ENCODE measurements around the gene GBF1. TPM values are rescaled to one million over a fixed set of nuclear protein-coding genes. Genes with fewer than 3 reads are reported as not detected.

The GBF1 gene
- polyA plus RNA-seq, 2 donors: 11.4 to 11.7 TPM

DNA sequence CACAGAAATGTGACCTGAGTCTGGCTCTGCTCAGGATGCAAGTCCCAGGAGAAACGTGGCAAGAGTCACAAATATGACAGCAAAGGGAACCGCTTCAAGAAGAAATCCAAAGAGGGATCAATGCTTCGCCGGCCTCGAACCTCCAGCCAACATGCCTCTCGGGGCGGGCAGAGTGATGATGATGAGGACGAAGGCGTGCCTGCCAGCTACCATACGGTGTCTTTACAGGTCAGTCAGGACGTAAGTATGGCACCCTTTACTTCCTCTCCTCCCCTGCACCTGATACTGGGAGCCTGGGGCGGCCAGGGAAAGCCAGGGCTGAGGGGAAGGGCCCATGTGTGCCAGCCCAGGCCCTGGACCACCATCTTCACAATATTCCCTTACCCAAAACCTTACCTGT lies 131.6 kb downstream of the GBF1 start:
- Histone ChIP-seq H3K27ac (ENCODE audit: low read depth in 2 of 2, low read length in 1 of 2) (no peak overlapping the region), H3K36me3 (ENCODE audit: control insufficient read depth in 2 of 2, insufficient read depth in 2 of 2, low read length in 1 of 2) (peaks cover 24 to 39% of the 10 kb centered on the region in 2 donors), H3K4me1 (ENCODE audit: control insufficient read depth in 2 of 2, insufficient read depth in 2 of 2, low read length in 1 of 2) (peaks cover 0 to 2% of the 10 kb centered on the region in 2 donors), H3K27me3 (ENCODE audit: control insufficient read depth in 1 of 2, insufficient read depth in 2 of 2, low read length in 2 of 2) (no peaks in the 10 kb centered on the region), H3K9me3 (ENCODE audit: control insufficient read depth in 2 of 2, insufficient read depth in 1 of 2, low read depth in 1 of 2, low read length in 1 of 2) (no peaks in the 10 kb centered on the region), H3K4me3 (ENCODE audit: low read depth in 1 of 2, low read length in 2 of 2) (no peak overlapping the region)
- 92 to 93% methylated on average over 11 to 12 of the region's 12 CpGs for WGBS, 2 donors

DNA sequence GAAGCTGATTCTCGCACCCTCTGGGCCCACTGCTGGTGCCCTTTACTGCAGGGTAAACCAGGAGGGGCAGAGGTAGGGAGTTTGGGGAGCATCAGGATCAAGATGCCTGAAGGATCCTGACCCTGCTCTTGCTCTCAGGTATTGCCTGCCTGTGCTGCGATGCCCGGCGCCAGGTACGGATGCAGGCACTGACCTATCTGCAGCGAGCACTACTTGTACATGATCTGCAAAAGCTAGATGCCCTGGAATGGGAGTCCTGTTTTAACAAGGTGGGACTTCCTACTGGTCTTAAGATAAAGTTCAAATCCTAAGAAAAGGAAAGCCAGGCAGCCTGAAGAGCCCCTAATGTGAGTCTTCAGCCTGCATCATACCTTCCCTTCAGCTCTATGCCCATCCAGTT lies 134.1 kb downstream of the GBF1 start:
- Histone ChIP-seq H3K9me3 (ENCODE audit: control insufficient read depth in 2 of 2, insufficient read depth in 1 of 2, low read depth in 1 of 2, low read length in 1 of 2) (no peaks in the 10 kb centered on the region), H3K27ac (ENCODE audit: low read depth in 2 of 2, low read length in 1 of 2) (peak overlapping the region in 1 of 2 donors; percentile 0), H3K27me3 (ENCODE audit: control insufficient read depth in 1 of 2, insufficient read depth in 2 of 2, low read length in 2 of 2) (no peaks in the 10 kb centered on the region), H3K4me3 (ENCODE audit: low read depth in 1 of 2, low read length in 2 of 2) (no peak overlapping the region), H3K4me1 (ENCODE audit: control insufficient read depth in 2 of 2, insufficient read depth in 2 of 2, low read length in 1 of 2) (peaks cover 0 to 2% of the 10 kb centered on the region in 2 donors), H3K36me3 (ENCODE audit: control insufficient read depth in 2 of 2, insufficient read depth in 2 of 2, low read length in 1 of 2) (peaks cover 28 to 49% of the 10 kb centered on the region in 2 donors)
- WGBS, 2 donors: 96 to 99% methylated on average over 6 of the region's 6 CpGs

DNA sequence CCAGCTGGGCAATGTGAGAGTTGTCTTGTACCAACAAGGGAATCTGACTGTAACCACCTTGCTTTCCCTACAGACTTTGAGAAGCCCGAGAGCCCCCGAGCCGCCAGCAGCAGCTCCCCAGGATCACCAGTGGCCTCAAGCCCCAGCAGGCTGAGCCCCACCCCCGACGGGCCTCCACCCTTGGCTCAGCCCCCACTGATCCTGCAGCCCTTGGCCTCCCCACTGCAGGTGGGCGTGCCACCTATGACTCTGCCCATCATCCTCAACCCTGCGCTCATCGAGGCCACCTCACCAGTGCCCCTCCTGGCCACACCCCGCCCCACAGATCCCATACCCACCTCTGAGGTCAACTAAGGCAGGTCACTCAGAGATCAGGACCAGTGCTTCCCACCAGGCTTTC lies 136.7 kb downstream of the GBF1 start:
- H3K9me3 ChIP-seq (ENCODE audit: control insufficient read depth in 2 of 2, insufficient read depth in 1 of 2, low read depth in 1 of 2, low read length in 1 of 2): no peaks in the 10 kb centered on the region
- H3K27me3 ChIP-seq (ENCODE audit: control insufficient read depth in 1 of 2, insufficient read depth in 2 of 2, low read length in 2 of 2): no peaks in the 10 kb centered on the region
- H3K4me1 ChIP-seq (ENCODE audit: control insufficient read depth in 2 of 2, insufficient read depth in 2 of 2, low read length in 1 of 2): peaks cover 0 to 2% of the 10 kb centered on the region in 2 donors
- WGBS, 2 donors: 78 to 82% methylated on average over 9 of the region's 9 CpGs
- H3K4me3 ChIP-seq (ENCODE audit: low read depth in 1 of 2, low read length in 2 of 2): no peak overlapping the region
- H3K36me3 ChIP-seq (ENCODE audit: control insufficient read depth in 2 of 2, insufficient read depth in 2 of 2, low read length in 1 of 2): peaks cover 17 to 30% of the 10 kb centered on the region in 2 donors
- no peak overlapping the region for H3K27ac ChIP-seq (ENCODE audit: low read depth in 2 of 2, low read length in 1 of 2)

DNA sequence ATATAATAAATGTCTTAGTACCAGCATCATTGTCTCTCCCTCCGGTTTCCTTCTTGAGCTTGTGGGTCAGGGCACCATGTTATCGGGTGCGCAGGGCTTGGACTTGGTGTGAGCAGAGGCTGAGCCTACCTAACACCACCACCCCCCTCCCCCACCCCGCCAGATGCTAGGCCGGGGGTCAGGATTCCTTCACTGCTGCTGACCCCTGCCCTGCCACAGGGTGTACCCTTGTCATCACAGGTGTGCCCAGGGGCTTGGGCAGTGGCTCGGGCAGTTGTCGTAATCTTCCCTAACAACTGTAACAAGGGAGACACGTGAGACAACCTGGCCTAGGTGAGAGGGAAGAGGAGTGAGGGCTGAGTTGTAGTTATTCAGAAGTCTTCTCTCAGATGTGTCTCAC lies 137.5 kb downstream of the GBF1 start:
- H3K27me3 ChIP-seq (ENCODE audit: control insufficient read depth in 1 of 2, insufficient read depth in 2 of 2, low read length in 2 of 2): no peaks in the 10 kb centered on the region
- peaks cover 0 to 2% of the 10 kb centered on the region in 2 donors for H3K4me1 ChIP-seq (ENCODE audit: control insufficient read depth in 2 of 2, insufficient read depth in 2 of 2, low read length in 1 of 2)
- WGBS, 2 donors: 91 to 94% methylated on average over 8 of the region's 8 CpGs
- H3K36me3 ChIP-seq (ENCODE audit: control insufficient read depth in 2 of 2, insufficient read depth in 2 of 2, low read length in 1 of 2): peaks cover 17 to 29% of the 10 kb centered on the region in 2 donors
- H3K27ac ChIP-seq (ENCODE audit: low read depth in 2 of 2, low read length in 1 of 2): no peak overlapping the region
- no peaks in the 10 kb centered on the region for H3K9me3 ChIP-seq (ENCODE audit: control insufficient read depth in 2 of 2, insufficient read depth in 1 of 2, low read depth in 1 of 2, low read length in 1 of 2)
- no peak overlapping the region for H3K4me3 ChIP-seq (ENCODE audit: low read depth in 1 of 2, low read length in 2 of 2)

DNA sequence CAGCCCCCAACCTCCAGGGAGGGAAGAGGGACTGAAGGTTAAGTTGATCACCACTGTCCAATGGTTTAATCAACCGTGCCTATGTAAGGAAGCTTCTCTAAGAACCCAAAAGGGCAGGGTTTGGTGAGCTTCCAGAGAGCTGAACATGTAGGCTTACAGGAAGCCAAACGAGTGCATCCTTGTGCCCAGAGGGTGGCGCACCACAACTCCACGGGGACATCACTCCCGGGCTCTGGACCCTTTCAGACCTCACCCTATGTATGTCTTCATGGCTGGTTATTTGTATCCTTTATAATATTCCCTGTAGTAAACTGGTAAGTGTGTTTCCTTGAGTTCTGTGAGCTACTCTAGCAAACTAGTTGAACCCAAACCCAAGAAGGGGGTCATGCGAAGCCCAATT lies 138.7 kb downstream of the GBF1 start:
- 43 to 54% methylated on average over 6 of the region's 6 CpGs for WGBS, 2 donors
- H3K27ac ChIP-seq (ENCODE audit: low read depth in 2 of 2, low read length in 1 of 2): no peak overlapping the region

DNA sequence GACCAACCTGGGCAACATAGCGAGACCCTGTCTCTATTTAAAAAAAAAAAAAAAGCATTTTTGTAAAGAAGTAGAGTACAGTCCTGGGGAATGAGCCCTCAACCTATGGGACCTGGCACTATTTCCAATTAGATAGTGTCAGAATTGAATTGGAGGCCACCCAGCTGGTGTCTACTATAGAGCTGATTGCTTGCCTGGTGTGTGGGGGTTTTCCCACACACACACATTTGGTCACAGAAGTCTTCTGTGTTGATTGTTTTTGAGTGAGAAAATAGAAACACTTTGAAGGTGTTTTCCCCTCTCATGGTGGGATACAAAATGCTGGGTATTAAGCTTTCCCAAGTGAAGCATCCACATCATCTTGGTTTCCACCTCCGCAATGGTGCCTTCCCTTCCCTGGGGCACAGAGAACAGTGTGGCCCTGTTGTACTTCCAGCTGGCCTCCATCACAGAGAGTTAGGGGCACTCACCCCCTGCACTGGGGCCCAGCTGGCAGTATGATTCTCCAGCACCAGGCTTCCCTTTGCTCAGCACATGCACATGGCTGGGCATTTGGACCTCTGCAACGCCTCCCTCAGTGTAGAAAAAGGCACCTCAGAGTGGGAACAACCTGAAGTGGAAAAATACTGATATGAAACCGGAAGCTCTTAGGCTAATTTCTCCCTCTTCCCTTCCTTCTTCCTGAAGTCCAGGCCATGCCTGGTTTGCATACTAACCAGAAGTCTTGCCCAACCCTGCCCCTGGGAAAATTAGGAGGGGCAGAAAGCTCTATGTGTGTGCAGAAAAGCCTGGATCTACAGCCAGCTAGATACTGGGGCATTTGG lies 139.5 kb downstream of the GBF1 start:
- Histone ChIP-seq H3K27ac (ENCODE audit: low read depth in 2 of 2, low read length in 1 of 2) (peak overlapping the region in 1 of 2 donors; percentile 30), H3K4me1 (ENCODE audit: control insufficient read depth in 2 of 2, insufficient read depth in 2 of 2, low read length in 1 of 2) (no peaks in the 10 kb centered on the region), H3K27me3 (ENCODE audit: control insufficient read depth in 1 of 2, insufficient read depth in 2 of 2, low read length in 2 of 2) (no peaks in the 10 kb centered on the region), H3K4me3 (ENCODE audit: low read depth in 1 of 2, low read length in 2 of 2) (no peak overlapping the region), H3K36me3 (ENCODE audit: control insufficient read depth in 2 of 2, insufficient read depth in 2 of 2, low read length in 1 of 2) (peaks cover 11 to 21% of the 10 kb centered on the region in 2 donors), H3K9me3 (ENCODE audit: control insufficient read depth in 2 of 2, insufficient read depth in 1 of 2, low read depth in 1 of 2, low read length in 1 of 2) (no peaks in the 10 kb centered on the region)
- WGBS, 2 donors: 62 to 69% methylated on average over 4 of the region's 4 CpGs

More for the DNA sequence above, 138.7 kb downstream of the GBF1 start:
- H3K27me3 ChIP-seq (ENCODE audit: control insufficient read depth in 1 of 2, insufficient read depth in 2 of 2, low read length in 2 of 2): no peaks in the 10 kb centered on the region
- H3K4me3 ChIP-seq (ENCODE audit: low read depth in 1 of 2, low read length in 2 of 2): no peak overlapping the region
- peaks cover 17 to 28% of the 10 kb centered on the region in 2 donors for H3K36me3 ChIP-seq (ENCODE audit: control insufficient read depth in 2 of 2, insufficient read depth in 2 of 2, low read length in 1 of 2)
- peaks cover 0 to 1% of the 10 kb centered on the region in 2 donors for H3K4me1 ChIP-seq (ENCODE audit: control insufficient read depth in 2 of 2, insufficient read depth in 2 of 2, low read length in 1 of 2)
- H3K9me3 ChIP-seq (ENCODE audit: control insufficient read depth in 2 of 2, insufficient read depth in 1 of 2, low read depth in 1 of 2, low read length in 1 of 2): no peaks in the 10 kb centered on the region

DNA sequence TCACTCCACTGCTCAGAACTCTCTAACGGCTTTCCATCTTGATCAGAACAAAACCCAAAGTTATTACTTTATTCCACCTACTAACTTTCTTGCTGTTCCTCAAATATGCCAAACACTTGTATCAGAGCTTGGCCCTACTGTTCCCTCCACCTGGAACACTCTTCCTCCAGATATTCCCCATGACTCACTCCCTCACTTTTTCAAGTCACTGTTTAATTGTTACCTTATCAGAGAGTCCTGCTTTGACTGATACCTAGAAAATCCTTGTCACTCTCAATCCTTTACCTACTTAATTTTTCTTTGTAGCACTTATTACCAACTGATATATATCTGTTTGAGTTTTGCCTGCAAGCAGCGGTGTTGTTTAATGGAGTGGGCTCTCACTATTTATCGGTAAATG lies 144.6 kb downstream of the GBF1 start:
- no peaks in the 10 kb centered on the region for H3K9me3 ChIP-seq (ENCODE audit: control insufficient read depth in 2 of 2, insufficient read depth in 1 of 2, low read depth in 1 of 2, low read length in 1 of 2)
- H3K27me3 ChIP-seq (ENCODE audit: control insufficient read depth in 1 of 2, insufficient read depth in 2 of 2, low read length in 2 of 2): no peaks in the 10 kb centered on the region
- 88% methylated on average over 3 of the region's 3 CpGs for WGBS, 2 donors
- H3K4me3 ChIP-seq (ENCODE audit: low read depth in 1 of 2, low read length in 2 of 2): no peak overlapping the region
- H3K4me1 ChIP-seq (ENCODE audit: control insufficient read depth in 2 of 2, insufficient read depth in 2 of 2, low read length in 1 of 2): peaks cover 0 to 4% of the 10 kb centered on the region in 2 donors
- H3K27ac ChIP-seq (ENCODE audit: low read depth in 2 of 2, low read length in 1 of 2): no peak overlapping the region
- H3K36me3 ChIP-seq (ENCODE audit: control insufficient read depth in 2 of 2, insufficient read depth in 2 of 2, low read length in 1 of 2): no peaks in the 10 kb centered on the region

DNA sequence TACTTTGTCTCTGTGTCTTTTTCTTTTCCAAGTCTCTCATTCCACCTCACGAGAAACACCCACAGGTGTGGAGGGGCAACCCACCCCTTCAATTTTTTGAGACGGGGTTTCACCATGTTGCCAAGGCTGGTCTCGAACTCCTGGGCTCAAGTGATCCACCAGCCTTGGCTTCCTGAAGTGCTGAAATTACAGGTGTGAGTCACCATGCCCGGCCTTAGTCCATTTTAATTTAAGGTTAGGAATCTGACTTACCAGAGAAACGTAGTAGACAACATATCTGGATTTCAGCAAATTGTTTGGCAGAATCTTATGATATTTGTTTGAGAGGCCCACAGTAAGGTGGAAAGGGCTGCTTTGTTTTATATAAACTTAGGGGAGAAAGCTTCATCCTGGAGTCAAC lies 147.0 kb downstream of the GBF1 start:
- no peaks in the 10 kb centered on the region for H3K36me3 ChIP-seq (ENCODE audit: control insufficient read depth in 2 of 2, insufficient read depth in 2 of 2, low read length in 1 of 2)
- no peaks in the 10 kb centered on the region for H3K9me3 ChIP-seq (ENCODE audit: control insufficient read depth in 2 of 2, insufficient read depth in 1 of 2, low read depth in 1 of 2, low read length in 1 of 2)
- 82 to 85% methylated on average over 5 of the region's 5 CpGs for WGBS, 2 donors

DNA sequence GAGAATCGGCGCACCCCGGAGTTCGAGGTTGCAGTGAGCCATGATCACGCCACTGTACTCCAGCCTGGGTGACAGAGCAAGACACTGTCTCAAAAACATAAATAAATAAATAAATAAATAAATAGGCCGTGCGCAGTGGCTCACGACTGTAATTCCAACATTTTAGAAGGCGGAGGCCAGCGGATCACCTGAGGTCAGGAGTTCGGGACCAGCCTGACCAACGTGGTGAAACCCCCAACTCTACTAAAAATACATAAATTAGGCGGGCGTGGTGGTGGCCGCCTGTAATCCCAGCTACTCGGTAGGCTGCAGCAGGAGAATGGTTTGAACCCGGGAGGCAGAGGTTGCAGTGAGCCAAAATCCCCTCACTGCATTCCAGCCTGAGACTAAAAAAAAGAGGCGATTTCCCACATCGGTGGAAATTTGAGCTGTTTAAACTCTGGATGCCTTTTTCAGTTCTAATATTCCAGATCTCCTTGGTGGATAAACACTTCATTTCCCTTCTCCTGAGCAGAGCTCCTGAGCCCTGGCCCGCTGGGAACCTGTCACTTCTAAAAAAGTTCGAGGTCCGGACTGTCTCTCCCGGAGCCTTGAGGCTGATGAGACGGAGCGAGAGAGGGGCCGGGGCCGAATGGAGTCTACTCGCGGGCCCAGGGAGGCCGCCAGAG lies 148.2 kb downstream of the GBF1 start:
- H3K36me3 ChIP-seq (ENCODE audit: control insufficient read depth in 2 of 2, insufficient read depth in 2 of 2, low read length in 1 of 2): no peaks in the 10 kb centered on the region
- no peaks in the 10 kb centered on the region for H3K9me3 ChIP-seq (ENCODE audit: control insufficient read depth in 2 of 2, insufficient read depth in 1 of 2, low read depth in 1 of 2, low read length in 1 of 2)
- peak overlapping the region; percentile 71 to 79 for H3K4me3 ChIP-seq (ENCODE audit: low read depth in 1 of 2, low read length in 2 of 2)
- no peaks in the 10 kb centered on the region for H3K27me3 ChIP-seq (ENCODE audit: control insufficient read depth in 1 of 2, insufficient read depth in 2 of 2, low read length in 2 of 2)
- WGBS, 2 donors: 30 to 32% methylated on average over 30 of the region's 30 CpGs
- peak overlapping the region; percentile 99 for H3K27ac ChIP-seq (ENCODE audit: low read depth in 2 of 2, low read length in 1 of 2)
- peaks cover 7 to 12% of the 10 kb centered on the region in 2 donors for H3K4me1 ChIP-seq (ENCODE audit: control insufficient read depth in 2 of 2, insufficient read depth in 2 of 2, low read length in 1 of 2)

More for the DNA sequence above, 147.0 kb downstream of the GBF1 start:
- no peak overlapping the region for H3K4me3 ChIP-seq (ENCODE audit: low read depth in 1 of 2, low read length in 2 of 2)
- no peak overlapping the region for H3K27ac ChIP-seq (ENCODE audit: low read depth in 2 of 2, low read length in 1 of 2)
- H3K27me3 ChIP-seq (ENCODE audit: control insufficient read depth in 1 of 2, insufficient read depth in 2 of 2, low read length in 2 of 2): no peaks in the 10 kb centered on the region
- H3K4me1 ChIP-seq (ENCODE audit: control insufficient read depth in 2 of 2, insufficient read depth in 2 of 2, low read length in 1 of 2): peaks cover 7 to 12% of the 10 kb centered on the region in 2 donors

Measured in esophagus (tissue), 2 donors.